ENCODE data around the gene SPATA3. TPM values are rescaled to one million over a fixed set of nuclear protein-coding genes. Genes with fewer than 3 reads are reported as not detected.
"Not testable (repeated sequence)": the region's sequence is repeated elsewhere in the genome, so short reads cannot be mapped to it uniquely, and the experiment has no call there.

The SPATA3 gene
- total RNA-seq, 1 donor from 2014 or later: not detected

DNA sequence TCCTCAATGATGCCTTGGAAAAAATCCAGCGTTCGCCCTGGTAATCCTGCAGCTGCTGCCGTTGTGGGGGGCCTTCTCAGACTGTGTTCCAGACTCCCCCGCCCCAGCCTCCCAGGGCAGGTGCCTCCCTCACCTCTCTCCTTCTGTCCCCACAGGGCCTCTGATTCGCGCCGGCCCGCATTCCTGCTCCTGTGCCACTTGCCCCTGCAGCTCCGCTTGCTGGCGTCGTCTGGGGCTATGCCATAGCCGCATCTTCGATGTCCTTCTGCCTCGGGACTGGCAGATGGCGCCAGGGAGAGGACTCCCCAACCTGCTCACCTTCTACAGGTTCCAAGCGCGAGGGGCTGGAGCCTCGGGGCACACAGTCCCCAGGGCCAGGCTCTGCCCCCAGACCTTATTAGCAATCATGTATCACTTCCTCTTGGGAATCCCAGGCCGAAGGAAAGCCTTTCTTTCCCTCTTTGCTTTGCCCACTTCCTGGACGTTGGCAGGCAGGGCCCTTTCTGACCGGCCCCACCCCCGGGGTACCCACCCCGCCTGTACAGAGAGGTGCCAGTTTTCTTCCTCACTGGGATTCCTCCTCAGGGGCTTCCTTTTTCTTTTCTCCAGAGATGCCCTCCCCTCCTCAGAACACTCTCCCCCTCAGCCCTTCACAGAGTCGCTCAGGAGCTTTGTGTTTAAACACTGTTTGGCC is 4.4 kb downstream of the SPATA3 start:
- H3K36me3 ChIP-seq: no peaks in the 10 kb centered on the region
- H3K27ac ChIP-seq: no peak overlapping the region
- TF ChIP-seq, protein P1, sequence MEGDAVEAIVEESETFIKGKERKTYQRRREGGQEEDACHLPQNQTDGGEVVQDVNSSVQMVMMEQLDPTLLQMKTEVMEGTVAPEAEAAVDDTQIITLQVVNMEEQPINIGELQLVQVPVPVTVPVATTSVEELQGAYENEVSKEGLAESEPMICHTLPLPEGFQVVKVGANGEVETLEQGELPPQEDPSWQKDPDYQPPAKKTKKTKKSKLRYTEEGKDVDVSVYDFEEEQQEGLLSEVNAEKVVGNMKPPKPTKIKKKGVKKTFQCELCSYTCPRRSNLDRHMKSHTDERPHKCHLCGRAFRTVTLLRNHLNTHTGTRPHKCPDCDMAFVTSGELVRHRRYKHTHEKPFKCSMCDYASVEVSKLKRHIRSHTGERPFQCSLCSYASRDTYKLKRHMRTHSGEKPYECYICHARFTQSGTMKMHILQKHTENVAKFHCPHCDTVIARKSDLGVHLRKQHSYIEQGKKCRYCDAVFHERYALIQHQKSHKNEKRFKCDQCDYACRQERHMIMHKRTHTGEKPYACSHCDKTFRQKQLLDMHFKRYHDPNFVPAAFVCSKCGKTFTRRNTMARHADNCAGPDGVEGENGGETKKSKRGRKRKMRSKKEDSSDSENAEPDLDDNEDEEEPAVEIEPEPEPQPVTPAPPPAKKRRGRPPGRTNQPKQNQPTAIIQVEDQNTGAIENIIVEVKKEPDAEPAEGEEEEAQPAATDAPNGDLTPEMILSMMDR (IDR thresholded peaks at IDR 0.05): no peak
- no peak for ATAC-seq
- DNase-seq: no peak
- H3K9me3 ChIP-seq: no peaks in the 10 kb centered on the region
- no peak overlapping the region for H3K4me3 ChIP-seq
- intact Hi-C loops (cut with DNase I): no loop called here
- H3K4me1 ChIP-seq: no peaks in the 10 kb centered on the region
- peaks cover 19% of the 10 kb centered on the region for H3K27me3 ChIP-seq (ENCODE audit: low read depth)

DNA sequence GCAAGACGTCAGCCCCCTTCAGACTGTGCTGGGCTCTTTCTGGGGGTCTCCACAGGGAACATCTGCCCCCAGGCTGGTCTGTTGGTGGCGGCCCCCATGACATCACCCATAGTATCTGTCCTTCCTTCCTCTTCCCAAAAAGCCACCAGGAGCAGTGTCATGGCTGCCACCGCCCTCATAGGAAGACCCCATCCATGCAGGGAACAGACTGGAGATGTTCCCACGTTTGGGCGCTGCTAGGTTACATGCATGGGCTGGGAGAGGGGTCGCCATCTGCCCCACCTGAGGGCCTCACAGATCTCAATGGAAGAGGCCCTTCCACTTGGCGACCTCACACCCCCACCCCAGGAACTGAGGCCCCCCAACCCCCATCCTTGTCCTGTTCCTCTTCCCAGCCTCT is 5.1 kb downstream of the SPATA3 start:
- H3K36me3 ChIP-seq: no peaks in the 10 kb centered on the region
- no peaks in the 10 kb centered on the region for H3K9me3 ChIP-seq
- TF ChIP-seq, protein P1 (IDR thresholded peaks at IDR 0.05): no peak
- no peak overlapping the region for H3K4me3 ChIP-seq
- no peaks in the 10 kb centered on the region for H3K4me1 ChIP-seq
- ATAC-seq: no peak
- intact Hi-C loops (cut with DNase I): no loop called here
- DNase-seq: no peak
- H3K27ac ChIP-seq: no peak overlapping the region
- peaks cover 16% of the 10 kb centered on the region for H3K27me3 ChIP-seq (ENCODE audit: low read depth)

DNA sequence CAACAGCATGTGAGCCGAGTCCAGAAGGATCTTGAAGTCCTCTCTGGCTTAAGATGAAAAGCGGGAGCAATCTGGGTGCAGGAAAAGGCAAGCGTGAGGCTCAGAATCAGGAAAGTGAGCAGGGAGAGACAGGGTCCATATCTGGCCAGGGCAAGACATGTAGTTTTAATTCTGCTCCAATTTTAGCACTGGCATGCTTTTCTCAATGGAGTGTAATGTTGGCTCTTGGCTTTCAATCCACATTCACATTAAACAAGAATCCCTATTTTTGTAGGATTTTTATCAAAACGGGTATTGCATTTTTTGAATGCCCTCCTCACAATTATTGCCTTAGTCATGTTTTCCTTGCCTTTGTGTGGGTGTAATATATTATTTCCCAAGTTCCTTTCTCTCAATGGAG is 6.0 kb downstream of the SPATA3 start:
- H3K9me3 ChIP-seq: no peaks in the 10 kb centered on the region
- TF ChIP-seq, protein P1 (IDR thresholded peaks at IDR 0.05): no peak
- no peak for ATAC-seq
- H3K4me1 ChIP-seq: no peaks in the 10 kb centered on the region
- peaks cover 15% of the 10 kb centered on the region for H3K27me3 ChIP-seq (ENCODE audit: low read depth)
- H3K36me3 ChIP-seq: no peaks in the 10 kb centered on the region
- intact Hi-C loops (cut with DNase I): no loop called here
- no peak overlapping the region for H3K4me3 ChIP-seq
- DNase-seq: no peak
- no peak overlapping the region for H3K27ac ChIP-seq

DNA sequence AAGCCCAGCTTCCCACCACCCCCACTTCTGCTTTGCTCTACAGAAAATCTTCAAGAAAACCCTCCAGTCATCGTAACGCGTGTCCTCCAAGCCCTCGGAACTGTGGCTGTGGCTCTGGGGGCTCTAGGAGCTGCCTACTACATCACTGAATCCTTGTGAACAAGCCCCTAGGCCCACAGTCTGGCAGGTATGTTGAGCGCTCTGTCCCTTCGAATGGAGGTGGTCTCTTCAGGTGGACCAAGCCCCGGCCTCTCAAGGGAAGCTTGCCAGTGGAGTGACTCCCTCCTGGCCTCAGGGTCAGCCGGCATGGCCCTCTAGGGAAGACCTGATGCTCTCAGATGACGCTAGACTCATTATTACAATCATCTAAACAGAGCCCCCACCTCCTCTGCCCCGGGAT is 6.7 kb downstream of the SPATA3 start:
- no peak overlapping the region for H3K27ac ChIP-seq
- no peak for DNase-seq

DNA sequence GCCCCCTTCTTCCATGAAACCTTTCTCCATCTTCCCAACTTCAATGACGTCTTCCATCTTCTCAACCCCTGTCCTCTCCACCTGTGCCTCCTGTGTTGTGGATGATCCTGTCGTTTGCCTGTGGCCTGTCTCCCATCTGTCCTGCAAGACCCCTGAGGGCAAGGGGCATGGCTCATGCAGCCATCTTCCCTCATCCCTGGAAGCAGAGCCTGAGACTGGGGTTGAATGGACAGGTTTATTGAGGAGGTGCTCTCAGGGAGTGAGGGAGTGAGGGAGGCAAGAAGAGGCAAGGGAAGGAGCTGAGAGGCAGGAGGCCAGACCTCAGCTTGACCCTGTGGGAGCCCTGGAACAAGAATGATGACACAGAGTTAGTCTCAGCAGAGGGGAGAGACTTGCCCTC is 7.3 kb downstream of the SPATA3 start:
- Histone ChIP-seq H3K36me3 (no peaks in the 10 kb centered on the region), H3K4me3 (no peak overlapping the region), H3K4me1 (no peaks in the 10 kb centered on the region), H3K27ac (no peak overlapping the region), H3K27me3 (ENCODE audit: low read depth) (peaks cover 15% of the 10 kb centered on the region), H3K9me3 (no peaks in the 10 kb centered on the region)
- intact Hi-C loops (cut with DNase I): no loop called here
- TF ChIP-seq, protein P1 (IDR thresholded peaks at IDR 0.05): no peak
- ATAC-seq: no peak
- no peak for DNase-seq

More for the DNA sequence above, 6.7 kb downstream of the SPATA3 start:
- Histone ChIP-seq H3K36me3 (no peaks in the 10 kb centered on the region), H3K27me3 (ENCODE audit: low read depth) (peaks cover 15% of the 10 kb centered on the region), H3K4me3 (no peak overlapping the region), H3K9me3 (no peaks in the 10 kb centered on the region), H3K4me1 (no peaks in the 10 kb centered on the region)
- no peak for ATAC-seq
- TF ChIP-seq, protein P1 (IDR thresholded peaks at IDR 0.05): no peak
- intact Hi-C loops (cut with DNase I): no loop called here

DNA sequence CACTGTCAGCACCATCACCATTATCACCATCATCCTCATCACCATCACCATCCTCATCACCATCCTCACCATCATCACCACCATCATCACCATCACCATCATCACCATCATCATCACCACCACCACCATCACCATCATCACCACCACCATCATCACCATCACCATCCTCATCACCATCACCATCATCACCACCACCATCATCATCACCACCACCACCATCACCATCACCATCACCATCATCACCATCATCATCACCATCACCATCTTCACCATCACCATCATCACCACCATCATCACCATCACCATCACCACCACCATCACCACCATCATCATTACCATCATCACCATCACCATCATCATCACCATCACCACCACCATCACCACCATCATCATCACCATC is 9.0 kb downstream of the SPATA3 start:
- DNase-seq; H3K4me3 ChIP-seq; H3K9me3 ChIP-seq; H3K36me3 ChIP-seq; intact Hi-C loops (cut with DNase I); ATAC-seq; H3K4me1 ChIP-seq; H3K27ac ChIP-seq: not testable (repeated sequence)
- peaks cover 15% of the 10 kb centered on the region for H3K27me3 ChIP-seq (ENCODE audit: low read depth)

All from lower lobe of right lung (tissue), 2 donors.